GM21576 (cell line): Measurements from ENCODE around the gene GRIK2.

ENCODE experiments used
- ATAC-seq: cut with Tn5 transposase; IDR thresholded peaks from one replicate; pipeline ENCODE4 v1.9.1; 2021; ENCODE audit warnings: mild to moderate bottlenecking, moderate library complexity; ENCODE audit not compliant: unreplicated experiment

Gene GRIK2

DNA sequence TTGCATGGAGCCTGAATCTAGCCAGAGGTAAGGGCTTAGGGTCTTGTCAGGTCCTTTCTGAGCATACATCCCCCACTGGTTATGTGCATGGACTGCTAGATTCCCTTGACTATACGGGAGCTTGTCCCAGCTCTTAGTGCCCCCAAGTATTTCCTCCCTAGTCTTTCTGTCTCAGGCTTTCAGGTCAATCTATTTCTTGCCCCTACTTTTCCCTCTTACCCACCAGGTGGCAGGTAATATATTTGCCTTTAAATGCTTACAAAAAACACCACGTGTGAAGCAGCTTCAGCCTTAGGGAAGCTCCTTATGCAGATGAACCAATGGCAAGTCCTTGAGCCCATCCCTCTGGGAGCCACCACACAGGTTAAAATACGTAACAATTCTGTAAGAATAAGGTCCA, 454.2 kb downstream of the GRIK2 start:
- ATAC-seq: no peak

DNA sequence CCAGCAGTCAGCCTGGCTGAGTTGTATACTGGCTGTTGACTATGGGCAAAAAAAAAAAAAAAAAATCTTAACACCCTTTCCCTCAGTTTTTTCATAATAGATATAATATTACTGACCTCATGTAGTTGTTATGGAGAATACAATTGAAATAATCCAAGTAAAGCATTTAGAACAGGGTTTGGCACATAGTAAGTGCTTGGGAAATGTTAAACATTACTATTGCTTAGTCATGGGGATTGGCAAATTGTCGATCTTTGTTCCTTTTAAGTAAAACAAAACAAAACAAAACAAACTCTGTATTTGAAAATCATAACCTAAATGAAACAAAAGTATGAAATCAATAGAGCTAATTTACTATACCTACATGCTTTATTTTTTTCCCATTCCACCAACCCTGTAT, 458.4 kb downstream of the GRIK2 start:
- ATAC-seq: no peak

GRCh38 chr6:101853231-101854085, 459.9 kb downstream of the GRIK2 start:
- ATAC-seq: no peak

DNA sequence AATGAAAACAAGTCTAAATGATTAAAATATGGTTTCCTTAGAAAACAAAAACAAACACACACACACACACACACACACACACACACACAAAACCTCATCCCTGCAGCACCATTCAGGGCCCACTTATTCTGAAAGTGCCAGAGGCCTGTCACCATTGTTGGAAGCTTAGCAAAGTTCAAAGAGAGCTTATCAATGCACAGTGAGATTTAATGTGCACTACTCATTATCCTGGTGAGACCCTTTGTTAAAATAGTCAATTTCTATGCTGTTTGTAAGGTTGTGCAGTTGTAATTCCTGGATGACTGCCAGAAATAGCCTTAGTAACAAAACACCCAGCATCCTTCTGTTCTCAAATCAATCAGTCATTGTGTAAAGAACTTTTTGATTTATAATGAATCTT, 482.9 kb downstream of the GRIK2 start:
- ATAC-seq: no peak

- ATAC-seq: no peak
Observed at GRCh38 chr6:101878554-101879276, 485.2 kb downstream of the GRIK2 start.

DNA sequence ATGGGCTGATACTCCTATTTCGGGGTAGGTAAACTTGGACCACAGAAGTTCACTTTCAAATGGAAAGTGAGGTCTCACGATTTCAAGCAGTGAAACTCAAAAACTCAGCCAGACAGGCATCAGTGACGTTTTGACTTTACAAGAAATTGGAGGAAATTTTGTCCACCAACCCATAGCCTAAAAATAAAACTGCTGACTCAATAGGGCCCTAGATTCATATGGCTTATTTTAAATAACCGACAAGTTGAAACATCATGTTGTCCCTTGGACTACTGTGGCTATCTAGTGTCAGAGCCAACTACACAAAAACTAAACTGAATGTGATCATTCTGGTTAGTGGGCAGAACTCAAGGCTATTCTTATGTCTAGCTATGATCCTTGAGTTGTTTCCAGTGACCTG, 486.3 kb downstream of the GRIK2 start:
- no peak for ATAC-seq

GRCh38 chr6:101883505-101883904, 490.0 kb downstream of the GRIK2 start:
- ATAC-seq: no peak

- ATAC-seq: no peak
Observed at GRCh38 chr6:101887532-101887931, 494.0 kb downstream of the GRIK2 start.

DNA sequence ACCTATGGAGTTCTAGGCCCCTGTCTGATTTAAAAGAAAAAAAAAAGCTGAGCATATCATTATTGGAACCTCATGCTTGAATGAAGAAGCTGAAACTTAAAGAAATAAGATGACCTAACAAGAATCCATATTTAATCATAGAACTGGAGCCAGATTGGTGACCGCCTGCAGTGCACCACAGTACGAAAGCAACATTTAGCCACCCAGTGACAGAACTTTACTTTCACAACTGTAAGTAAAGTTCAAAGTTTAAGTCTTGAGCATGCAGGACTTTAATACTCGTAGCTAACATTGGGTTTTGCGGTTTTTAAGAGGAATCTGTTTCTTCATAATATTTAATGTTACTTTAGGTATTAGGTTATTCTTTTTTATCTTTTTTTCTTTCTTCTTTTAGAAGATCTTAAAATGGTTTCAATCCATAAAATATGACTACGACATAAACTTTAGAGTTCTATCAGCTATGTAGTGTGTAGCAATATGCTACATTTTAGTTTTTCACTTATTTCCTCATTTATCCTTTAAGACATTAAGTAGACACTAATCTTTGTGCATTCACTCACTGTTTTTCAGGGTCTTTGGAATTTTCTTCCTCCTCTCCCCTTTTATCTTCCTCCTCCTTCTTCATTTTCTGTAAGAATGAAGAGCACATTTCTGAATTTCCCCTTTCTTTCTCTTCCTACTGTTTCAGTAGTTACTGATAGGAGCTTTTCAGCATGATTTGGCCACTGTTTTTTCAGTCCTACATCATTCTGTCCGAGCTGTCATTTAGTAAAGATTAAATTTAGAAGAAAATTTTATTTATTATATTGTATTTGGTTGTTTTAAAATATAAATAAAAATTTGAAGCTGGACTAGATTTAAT, 514.1 kb downstream of the GRIK2 start:
- no peak for ATAC-seq

- ATAC-seq: no peak
Observed at GRCh38 chr6:101909366-101909765, 515.9 kb downstream of the GRIK2 start.

- ATAC-seq: no peak
Observed at GRCh38 chr6:101912311-101912710, 518.8 kb downstream of the GRIK2 start.

DNA sequence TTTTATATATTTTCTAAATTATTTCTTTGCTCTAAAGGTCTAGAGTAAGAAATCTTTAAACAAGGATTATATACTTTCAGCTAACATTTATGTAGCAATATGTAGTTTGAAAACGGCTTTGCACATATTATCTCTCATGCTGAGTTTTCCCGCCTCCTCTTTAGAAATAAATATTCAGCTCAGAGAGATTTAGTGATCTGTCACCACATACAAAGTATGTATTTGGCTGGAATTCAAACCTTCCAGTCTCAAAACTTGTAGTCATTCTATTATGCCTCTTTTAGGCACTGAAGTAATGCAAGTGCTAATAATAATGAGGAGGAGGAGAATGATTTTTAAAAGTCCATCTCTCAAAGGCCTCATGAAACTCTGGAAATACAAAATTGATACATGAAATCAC, 525.0 kb downstream of the GRIK2 start:
- no peak for ATAC-seq

- ATAC-seq: no peak
Observed at GRCh38 chr6:101921829-101922450, 528.4 kb downstream of the GRIK2 start.

GRCh38 chr6:101926149-101926925, 532.8 kb downstream of the GRIK2 start:
- ATAC-seq: no peak

GRCh38 chr6:101931766-101932165, 538.3 kb downstream of the GRIK2 start:
- ATAC-seq: no peak

DNA sequence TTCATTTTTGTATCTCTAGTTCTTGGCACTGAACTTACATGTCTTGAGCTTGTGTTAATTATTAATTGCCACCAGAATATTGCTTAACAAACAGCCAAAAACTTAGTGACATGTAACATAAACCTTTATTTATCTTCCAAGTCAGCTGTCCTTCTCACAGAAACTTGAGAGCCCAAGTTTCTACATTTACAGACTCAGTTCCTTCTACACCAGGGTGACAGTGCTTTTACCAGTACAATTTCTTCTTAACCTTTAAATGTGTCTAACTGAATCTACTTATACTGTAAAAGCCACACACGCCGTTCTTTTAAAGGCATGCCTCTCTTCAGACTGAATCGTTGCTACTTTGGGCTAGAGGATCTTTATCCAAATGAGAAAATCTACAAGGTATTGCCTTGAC, 539.2 kb downstream of the GRIK2 start:
- ATAC-seq: no peak

DNA sequence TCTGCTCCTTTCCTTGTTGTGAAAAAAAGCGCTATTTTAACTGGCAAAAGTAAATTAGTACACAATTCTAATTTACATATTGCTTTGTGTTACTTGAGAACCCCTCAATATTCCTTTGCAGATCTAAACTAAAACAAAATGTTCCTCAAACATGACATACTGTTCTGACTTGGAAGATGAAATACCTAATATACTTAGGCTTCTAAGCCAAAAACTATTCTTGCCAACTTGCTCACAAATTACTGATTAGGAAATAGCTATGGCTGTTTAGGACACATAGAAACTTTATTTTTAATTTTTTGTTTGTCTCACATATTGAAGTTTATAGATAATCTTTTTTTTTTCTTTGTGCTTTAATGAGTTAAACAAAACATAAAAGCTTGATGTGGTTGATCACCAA, 542.2 kb downstream of the GRIK2 start:
- ATAC-seq: no peak

DNA sequence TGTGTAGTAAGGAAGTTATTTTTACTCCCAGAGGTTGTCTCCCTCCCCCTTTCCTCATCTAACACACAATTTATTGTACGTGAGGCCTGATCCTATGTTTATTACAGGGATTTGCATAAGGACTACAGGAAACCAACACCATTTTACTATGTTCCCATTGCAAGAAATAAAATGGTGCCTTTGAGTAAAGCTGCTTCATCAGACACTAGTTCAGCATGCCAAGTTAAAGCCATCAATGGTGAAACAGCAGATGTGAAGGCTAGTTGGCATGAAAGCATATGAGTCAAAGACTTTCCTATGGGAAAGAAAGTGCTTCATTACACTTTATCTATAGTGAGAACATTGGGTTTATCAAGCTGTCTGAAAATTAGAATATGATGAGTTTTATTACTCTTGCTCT, 543.0 kb downstream of the GRIK2 start:
- no peak for ATAC-seq

DNA sequence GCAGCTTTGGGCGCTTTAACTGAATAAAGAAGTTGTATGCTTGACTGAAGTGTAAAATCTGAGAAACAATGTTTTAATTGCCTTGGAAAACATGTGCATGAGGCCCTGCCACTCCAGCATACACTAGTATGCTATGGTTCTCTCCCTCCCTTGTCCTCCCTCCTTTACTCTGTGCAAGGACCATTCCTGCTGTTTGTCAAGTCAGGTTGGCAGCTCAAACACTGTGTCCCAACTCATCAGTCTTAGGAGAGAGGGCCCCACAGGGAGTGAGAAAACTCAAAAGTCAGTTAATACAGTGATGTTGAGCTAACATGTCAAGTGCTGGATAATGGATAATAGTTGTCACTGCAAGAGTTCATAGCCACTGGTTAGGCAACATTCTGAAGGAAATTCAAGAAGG, 543.6 kb downstream of the GRIK2 start:
- no peak for ATAC-seq

DNA sequence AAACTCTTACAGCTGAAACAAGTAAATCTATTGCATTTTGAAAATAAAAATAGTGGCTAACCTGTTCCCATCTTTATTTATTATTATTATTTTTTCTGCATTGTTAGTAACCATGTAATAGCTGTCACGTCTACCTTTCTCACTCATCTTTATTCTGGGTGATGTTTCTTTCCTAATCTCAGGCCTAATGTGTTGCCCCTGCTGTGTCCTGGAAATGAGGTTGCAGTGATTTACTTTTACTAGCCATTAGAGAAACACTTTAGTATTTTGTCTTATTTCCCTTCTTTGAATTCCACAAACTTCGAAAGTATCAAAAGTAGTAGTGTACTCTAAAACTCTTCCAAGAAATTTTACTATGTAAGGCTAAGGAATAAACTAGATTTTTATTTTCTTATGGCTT, 546.9 kb downstream of the GRIK2 start:
- no peak for ATAC-seq
